ENCODE measurements around the gene NRXN3.
"Not testable (repeated sequence)": the region's sequence is repeated elsewhere in the genome, so short reads cannot be mapped to it uniquely, and the experiment has no call there.

NRXN3 gene

DNA sequence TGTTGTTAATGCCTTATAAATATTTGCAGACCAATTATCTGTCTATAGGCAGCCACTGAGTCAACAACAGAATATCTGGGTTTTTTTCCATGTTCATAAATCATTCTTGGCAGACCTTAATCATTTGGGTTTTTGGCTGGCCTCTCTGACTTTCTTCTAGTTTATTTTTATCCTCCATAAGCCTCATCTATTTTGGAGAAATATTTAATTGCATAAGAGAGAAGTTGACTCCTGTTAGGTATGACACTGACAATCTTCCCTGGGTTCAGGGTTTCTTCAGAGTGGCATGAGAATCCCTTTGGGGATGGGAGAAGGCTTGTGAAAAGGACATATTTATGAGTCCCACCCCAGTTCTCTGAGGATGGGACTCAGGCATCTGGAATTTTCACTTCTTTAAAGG lies 299.8 kb downstream of the NRXN3 start:
- in situ Hi-C loops (cut with MboI; ENCODE audit: low sequenced_read_pairs), result no loop called here

DNA sequence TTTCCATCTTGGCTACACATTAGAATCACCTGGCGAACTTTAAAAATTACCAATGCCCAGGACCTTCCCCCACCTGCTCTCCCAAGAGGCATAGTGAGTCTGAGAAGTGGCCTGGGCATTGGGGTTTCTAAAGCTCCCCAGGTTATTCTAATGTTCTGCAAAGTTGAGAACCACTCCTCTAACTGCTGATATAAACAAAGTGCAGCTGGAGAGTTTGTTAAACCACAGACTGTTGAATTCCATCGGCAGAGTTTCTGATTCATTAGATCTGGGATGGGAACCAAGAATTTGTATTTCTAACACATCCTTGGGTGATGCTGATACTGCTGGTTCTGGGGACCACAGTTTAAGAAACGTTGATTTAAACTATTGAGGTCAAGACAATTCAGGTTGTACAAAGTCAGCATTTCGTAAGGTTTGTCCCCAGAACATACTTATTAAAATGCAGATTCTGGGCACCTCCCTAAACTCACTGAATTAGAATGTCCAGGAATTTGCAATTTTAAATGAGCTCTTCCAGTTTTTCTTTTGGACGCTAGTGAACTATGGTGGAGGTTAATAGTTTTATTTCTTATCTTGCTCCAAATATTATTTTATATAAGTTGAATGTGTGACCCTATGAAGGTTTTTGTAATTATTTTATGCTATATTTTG lies 309.1 kb downstream of the NRXN3 start:
- in situ Hi-C loops (cut with MboI; ENCODE audit: low sequenced_read_pairs), result no loop called here

DNA sequence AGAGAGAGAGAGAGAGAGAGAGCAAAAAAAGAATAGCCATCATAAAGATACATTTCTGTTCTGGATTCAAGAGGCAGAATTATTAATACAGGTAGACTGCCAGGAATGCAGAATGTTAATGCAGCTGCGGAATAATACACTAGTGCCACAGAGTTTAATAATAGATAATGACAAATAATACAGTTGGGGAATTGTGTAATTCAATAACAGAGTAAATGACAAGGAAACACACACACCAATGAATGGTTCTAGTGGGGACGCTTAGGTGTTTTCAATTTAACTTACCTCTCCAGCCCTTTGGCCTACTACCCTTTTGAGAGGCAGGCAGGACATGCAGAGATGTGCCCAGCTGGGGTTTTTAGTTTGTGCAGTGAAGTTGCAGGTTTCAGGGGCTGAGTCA lies 313.9 kb downstream of the NRXN3 start:
- in situ Hi-C loops (cut with MboI; ENCODE audit: low sequenced_read_pairs), result no loop called here

DNA sequence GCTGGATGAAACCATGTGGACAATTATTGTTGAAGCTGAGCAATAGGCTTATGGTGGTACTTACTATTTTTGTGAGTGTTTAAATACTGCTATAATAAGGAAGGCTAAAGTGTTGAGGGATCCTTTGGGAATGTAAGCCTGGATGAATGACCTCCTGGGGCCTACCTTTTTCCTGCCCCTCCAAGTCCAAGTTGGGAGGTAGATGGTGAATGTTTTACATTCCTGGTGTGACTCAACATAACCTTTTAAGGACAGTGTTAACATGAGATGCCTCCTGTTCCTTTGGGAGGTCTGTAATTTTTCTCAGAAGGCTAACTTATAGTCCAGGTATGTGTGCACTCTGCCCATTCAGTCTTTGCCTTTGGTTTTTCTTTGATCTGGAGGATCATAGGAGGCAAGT lies 315.9 kb downstream of the NRXN3 start:
- in situ Hi-C loops (cut with MboI; ENCODE audit: low sequenced_read_pairs), result no loop called here

DNA sequence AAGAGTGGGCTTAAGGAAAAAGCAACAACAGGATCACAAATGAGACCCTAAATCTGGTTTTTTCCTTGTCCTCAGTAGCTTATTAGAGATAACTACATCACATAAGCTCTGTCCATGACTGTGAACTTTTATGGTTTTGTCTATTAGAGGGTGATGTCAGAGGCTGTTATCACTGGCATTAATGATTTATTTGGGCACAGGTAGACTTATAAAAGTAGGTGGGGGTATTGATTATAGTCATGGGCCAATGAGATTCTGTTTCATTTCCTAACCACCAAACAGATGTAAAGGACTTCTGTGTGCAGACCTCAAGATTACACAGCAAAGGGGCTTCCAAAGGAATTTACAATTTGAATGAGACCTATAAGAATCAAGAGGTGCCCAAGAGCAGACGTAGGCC lies 316.4 kb downstream of the NRXN3 start:
- in situ Hi-C loops (cut with MboI; ENCODE audit: low sequenced_read_pairs), result no loop called here

DNA sequence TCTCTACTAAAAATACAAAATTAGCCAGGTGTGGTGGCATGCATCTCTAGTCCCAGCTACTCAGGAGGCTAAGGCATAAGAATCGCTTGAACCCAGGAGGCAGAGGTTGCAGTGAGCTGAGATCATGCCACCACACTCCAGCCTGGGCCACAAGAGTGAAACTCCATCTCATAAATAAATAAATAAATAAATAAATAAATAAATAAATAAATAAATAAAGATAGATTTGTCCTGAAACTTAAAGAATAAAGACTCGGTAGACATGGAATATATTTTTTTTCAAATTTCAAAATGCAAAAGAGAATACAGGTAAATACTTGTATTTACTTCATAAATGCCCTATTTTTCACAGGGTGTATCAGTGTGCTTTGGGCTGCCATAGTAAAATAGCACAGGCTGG lies 317.4 kb downstream of the NRXN3 start:
- in situ Hi-C loops (cut with MboI; ENCODE audit: low sequenced_read_pairs), result not testable (repeated sequence)

DNA sequence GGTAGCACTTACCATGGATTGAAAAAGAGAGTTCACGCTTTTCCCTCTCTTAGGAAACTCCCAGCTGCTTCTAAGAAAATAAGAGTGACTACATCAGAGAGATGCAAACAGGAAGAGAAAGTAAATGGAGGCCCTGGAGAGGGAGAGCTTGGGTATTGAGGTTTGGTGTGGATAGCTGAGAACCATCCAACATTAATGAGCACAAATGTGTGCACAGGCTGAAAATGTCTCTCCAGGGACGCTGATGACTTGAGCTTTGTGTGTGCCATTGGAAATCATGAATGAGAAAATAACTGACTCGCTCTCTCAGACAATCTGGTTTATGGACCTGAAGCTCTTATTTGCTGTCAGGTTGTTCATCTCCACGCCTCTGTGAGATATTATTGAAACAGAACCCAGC lies 318.8 kb downstream of the NRXN3 start:
- in situ Hi-C loops (cut with MboI; ENCODE audit: low sequenced_read_pairs), result no loop called here

DNA sequence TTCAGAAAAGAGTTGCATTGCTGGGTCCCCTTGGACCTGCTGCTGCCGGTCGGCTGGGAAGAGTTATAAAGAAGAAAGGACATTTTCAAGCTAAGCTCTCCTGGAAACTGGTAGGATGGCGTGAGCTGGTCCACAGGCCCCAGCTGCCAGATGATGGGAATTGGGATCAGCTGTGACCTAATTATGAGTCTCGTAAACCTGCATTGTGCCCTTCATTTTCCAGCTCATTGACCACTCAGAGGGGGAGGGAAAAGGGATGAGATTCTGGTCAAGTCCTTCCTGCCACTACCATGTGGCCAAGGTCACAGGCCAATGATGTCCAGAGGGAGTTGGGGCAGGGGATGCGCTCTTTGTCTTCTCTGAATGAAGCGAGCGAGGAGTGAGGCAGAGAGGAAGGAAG lies 320.9 kb downstream of the NRXN3 start:
- in situ Hi-C loops (cut with MboI; ENCODE audit: low sequenced_read_pairs), result no loop called here

DNA sequence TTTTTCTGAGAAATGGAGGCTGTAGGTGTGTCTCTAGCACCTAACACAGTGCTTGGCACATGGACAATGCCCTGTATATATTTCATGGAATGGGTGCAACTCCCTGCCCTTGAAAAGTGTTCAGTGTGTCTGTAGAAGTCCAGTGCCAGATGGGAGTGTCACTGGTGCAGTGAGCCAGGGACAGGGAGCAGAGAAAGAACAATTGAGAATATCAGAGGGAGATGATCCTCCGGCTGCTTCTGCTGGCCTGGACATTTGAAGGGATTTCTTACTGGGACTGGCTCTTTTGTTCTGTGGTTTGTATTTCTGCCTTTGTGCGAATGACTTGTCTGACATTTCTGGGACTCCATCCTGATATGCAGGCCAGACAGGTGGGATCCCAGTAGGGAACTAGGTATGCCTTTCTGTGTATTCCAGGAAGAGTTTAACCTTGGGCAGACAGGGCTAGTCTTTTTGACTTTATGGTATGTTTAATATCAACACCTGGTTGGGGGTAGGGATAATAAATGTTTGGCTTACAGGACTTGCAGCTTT lies 328.0 kb downstream of the NRXN3 start:
- in situ Hi-C loops (cut with MboI; ENCODE audit: low sequenced_read_pairs), result no loop called here

DNA sequence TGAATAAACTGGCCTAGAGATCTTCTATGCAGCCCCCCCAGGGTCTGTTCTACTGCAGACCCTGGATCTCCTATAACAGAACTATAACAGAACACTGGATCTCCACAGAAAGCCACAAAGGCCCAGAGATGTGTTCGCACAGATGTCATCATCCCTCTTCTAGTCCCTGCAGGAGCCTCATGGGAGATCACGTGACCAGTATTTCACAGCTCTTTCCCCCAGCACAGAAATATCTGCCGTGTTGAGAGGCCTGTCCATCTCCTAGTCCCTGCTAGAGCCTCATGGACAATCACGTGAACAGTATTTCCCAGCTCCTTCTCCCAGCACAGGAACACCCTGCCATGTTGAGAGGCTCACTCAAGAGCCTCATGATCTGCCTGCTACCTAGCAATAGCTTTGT lies 331.7 kb downstream of the NRXN3 start:
- in situ Hi-C loops (cut with MboI; ENCODE audit: low sequenced_read_pairs), result no loop called here

DNA sequence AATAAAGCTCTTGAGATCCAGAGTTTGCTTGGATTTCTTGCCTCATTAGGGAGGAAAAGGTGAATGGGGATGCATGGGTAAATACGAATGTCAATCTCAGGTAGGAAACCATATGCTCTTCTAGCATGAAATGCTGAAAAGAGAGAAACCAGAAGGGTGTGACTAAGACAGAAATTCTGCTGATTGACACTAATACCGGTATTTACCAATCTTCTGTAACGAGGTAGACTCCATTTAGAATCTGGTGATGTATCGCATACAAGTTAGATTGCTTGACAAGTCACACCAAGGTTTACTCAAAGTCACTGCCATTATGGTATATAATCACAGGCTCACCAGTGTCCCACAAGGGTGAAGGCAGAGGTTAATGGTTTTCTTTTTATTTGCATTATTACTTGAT lies 337.9 kb downstream of the NRXN3 start:
- in situ Hi-C loops (cut with MboI; ENCODE audit: low sequenced_read_pairs), result no loop called here

DNA sequence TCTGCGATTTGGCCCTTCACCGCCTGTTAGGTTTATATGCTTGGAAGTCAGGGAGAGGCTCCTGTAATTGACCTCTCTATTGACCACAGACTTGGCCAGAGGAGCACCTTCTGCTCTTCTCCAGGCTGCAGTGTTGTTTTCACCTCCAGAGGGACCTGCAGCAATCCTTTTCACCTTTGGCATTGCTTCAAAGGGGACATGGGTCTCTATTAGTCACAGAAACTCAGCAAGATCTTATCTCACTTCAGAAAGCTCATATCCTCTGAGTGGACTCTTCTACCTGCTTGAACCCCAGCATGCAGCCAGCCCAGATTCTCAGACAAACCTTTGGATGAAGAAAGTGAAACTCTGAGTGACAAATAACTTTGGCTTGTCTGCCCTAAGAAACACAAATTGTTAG lies 339.3 kb downstream of the NRXN3 start:
- in situ Hi-C loops (cut with MboI; ENCODE audit: low sequenced_read_pairs), result no loop called here

DNA sequence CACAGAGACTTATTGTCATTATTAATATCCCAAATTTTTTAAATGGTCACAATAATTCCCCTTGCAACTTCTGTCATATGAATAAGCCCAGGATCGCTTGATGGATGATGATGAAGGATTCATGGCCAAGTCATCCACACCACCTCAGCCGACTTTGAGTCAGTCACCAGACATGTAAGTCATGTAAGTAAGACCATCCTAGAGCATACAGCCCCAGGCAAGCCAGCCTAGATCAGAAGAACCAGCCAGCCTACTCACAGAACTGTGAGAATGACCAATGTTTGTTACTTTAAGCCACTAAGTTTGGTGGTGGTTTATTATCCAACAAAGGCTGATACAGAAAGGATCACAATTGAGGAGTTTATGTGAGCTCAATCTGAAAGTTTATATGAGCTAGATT lies 341.8 kb downstream of the NRXN3 start:
- in situ Hi-C loops (cut with MboI; ENCODE audit: low sequenced_read_pairs), result no loop called here

DNA sequence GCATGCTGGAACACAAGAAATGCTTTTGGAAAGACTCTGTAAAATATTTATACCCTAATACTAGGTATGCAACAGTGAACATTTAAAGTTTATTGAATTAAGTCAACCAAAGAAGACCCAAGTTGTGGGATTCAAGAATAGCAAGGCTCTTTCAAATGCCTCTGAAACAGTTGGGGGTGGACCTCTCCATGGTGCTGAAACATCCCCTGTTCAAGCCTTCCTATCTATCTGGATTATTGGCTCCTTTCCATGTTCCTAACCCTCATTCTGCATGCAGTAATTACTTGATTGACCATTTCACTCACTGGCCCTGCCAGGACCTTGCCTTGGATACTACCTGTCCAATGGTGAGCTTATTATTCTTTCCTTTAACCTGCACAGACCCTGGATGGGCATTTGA lies 349.7 kb downstream of the NRXN3 start:
- in situ Hi-C loops (cut with MboI; ENCODE audit: low sequenced_read_pairs), result no loop called here

DNA sequence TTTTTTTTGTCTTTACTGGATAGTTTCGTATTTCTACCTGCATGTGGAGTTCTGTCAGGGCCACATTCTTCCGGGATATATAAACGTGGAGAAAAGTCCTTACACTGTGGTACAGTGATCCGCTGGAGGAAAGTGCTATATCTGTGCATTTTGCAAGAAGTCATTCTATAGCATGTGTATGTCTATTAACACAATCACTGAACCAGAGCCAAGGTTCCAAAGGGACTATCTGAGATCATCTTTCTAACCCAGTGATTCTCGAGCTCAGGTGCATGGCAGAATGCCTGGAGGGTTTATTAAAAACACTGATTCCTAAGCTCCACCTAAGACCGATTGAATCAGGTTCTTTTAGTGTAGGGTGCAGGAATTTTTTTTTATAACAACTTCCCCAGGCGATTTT lies 354.0 kb downstream of the NRXN3 start:
- in situ Hi-C loops (cut with MboI; ENCODE audit: low sequenced_read_pairs), result no loop called here

DNA sequence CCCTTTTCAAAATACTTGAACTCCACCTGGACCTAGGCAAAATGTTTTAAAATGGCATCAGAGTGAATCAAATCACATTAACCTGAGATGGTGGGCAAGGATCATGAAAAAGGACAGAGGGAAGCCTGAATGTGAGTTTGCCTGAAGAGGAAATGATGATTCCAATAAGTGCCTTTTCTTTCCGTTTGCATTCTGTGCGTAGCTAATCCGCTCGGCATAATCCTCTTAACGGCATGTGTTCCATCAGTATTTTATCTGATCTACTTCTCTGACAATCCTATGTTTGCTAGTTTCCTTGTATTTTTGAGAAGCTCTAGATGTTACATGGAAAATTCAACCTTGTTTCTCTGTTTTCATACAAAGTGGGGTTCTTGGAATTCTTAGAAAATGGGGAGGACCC lies 354.6 kb downstream of the NRXN3 start:
- in situ Hi-C loops (cut with MboI; ENCODE audit: low sequenced_read_pairs), result no loop called here

DNA sequence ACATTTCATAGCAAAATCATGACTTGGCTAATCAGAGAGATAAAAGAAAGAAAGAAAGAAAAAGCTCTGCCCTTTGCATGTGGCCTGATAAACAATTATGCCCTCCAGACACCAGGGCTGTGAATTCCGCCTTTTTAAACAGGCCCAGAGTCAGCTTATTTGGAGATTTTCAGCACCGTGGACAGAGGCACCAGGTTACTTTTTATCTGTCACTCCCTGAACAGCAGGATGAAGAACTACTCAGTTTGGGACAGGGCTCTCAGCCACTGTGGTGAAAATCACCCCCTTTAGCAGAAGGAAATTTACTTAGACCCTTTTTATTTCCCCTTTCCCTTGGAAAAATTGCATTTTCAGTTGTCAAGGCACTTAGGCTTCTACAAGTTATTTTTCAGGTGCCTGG lies 359.9 kb downstream of the NRXN3 start:
- in situ Hi-C loops (cut with MboI; ENCODE audit: low sequenced_read_pairs), result no loop called here

DNA sequence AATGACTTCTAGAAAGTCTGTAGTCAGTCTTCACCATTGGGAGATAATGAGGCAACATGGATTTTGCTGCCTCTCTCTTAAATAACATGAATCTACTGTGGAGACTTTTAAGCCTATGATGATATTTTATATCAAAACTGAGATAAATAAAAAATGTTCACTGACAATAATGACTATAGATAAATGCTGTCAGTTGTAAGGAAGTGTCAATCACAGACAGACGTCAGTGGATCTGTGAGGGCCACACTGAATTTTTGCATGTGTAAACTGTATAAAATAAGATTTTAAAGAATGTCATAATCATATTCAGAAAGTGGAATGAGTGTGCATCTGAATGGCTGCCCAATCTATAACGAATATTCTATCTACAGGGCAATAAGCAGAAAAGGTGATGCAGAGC lies 364.0 kb downstream of the NRXN3 start:
- in situ Hi-C loops (cut with MboI; ENCODE audit: low sequenced_read_pairs), result no loop called here

DNA sequence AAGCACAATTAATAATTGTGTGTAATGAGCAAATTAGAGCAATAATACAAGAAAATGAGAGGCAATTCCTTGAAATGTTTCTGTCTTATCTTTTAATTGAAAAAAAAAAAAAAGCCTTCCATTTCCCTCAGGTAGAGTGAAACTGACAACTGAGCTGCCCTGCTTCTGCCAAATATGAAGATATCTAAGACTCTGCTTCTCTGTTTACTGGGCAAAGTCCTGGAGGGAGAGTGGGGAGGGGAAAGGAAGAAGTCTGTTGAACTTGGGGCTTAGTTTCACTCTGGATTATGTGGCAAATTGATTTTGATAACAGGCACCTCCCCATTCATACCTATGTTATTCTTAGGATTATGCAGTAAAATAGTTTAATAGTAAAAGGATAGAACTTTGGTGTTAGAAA lies 364.9 kb downstream of the NRXN3 start:
- in situ Hi-C loops (cut with MboI; ENCODE audit: low sequenced_read_pairs), result no loop called here

DNA sequence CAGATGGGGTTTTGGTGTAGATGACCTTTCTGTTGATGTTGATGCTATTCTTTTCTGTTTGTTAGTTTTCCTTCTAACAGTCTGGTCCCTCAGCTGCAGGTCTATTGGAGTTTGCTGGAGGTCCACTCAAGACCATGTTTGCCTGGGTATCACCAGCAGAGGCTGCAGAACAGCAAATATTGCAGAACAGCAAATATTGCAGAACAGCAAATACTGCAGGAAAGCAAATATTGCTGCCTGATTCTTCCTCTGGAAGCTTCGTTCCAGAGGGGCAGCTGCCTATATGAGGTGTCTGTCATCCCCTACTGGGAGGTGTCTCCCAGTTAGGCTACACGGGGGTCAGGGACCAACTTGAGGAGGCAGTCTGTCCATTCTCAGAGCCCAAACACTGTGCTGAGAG lies 371.6 kb downstream of the NRXN3 start:
- in situ Hi-C loops (cut with MboI; ENCODE audit: low sequenced_read_pairs), result not testable (repeated sequence)

DNA sequence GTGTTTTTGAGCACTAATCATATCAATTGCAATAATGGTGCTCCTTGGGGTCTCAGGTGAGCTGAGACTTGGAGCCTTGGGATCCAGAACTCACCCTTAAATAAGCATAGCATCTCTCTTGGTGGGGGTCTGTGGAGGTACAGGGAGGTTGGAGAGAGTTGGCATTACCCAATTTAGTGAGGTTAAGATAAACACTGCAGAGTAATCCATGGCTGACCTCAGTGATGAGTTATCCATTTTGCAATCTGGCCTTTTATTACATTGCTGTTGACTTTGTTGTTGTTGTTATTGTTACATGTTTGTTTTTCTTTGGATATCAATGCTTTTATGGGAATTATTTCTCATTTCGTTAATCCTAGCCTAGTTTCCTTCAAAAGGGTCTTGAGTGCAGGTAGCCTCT lies 373.3 kb downstream of the NRXN3 start:
- in situ Hi-C loops (cut with MboI; ENCODE audit: low sequenced_read_pairs), result no loop called here

DNA sequence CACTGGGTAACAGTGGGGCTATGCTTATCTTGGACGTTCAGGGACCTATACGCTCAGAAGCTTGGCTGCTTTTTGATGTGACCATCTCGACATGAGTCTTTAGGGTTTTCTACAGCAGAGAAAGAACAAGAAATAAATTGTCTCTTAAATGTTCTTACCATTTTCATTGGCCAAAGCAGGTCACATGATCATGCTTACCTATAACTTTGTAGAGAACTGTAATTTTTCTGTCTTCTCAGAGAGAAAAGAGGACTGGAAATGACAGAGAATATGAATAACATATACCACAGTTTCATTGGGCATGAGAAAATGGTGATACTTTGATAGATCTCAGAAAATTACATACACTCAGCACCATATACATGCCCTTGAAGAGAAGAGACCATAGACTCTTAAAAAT lies 390.9 kb downstream of the NRXN3 start:
- in situ Hi-C loops (cut with MboI; ENCODE audit: low sequenced_read_pairs), result loop anchor here (25.0 kb wide), 1 partner anchor 549 kb away; no protein-coding TSS in a partner anchor

All from HL-60/S4 treated with phorbol 12-myristate 13-acetate at 8.2 ng/mL for 4 days and 3 days (cell line).